Measurements from ENCODE around the gene GPR161.

GPR161 gene

GRCh38 chr1:168146626-168147025 is 9.9 kb upstream of the GPR161 start:
- Histone ChIP-seq H3K4me3 (no peak overlapping the region), H3K27ac (no peak overlapping the region)
- no peak for DNase-seq (ENCODE audit: low spot score)
- no peak for TF ChIP-seq CTCF (IDR thresholded peaks at IDR 0.05)

- no peak overlapping the region for H3K27ac ChIP-seq
- DNase-seq (ENCODE audit: low spot score): no peak
- no peak overlapping the region for H3K4me3 ChIP-seq
- no peak for TF ChIP-seq CTCF (IDR thresholded peaks at IDR 0.05)
Measured at GRCh38 chr1:168146160-168146539, 9.4 kb upstream of the GPR161 start.

- Histone ChIP-seq H3K4me3 (peak overlapping the region; percentile 29), H3K27ac (peak overlapping the region in 1 of 2 donors; percentile 58)
- peak; percentile 96 for TF ChIP-seq CTCF (IDR thresholded peaks at IDR 0.05)
- DNase-seq (ENCODE audit: low spot score): peak; percentile 84
Measured at GRCh38 chr1:168145184-168146159, 8.7 kb upstream of the GPR161 start.

- TF ChIP-seq CTCF (IDR thresholded peaks at IDR 0.05): no peak
- Histone ChIP-seq H3K4me3 (no peak overlapping the region), H3K27ac (no peak overlapping the region)
- DNase-seq (ENCODE audit: low spot score): no peak
Measured at GRCh38 chr1:168141871-168142385, 5.2 kb upstream of the GPR161 start.

GRCh38 chr1:168139070-168139469 is 2.3 kb upstream of the GPR161 start:
- DNase-seq (ENCODE audit: low spot score): no peak
- TF ChIP-seq CTCF (IDR thresholded peaks at IDR 0.05): no peak
- H3K27ac ChIP-seq: no peak overlapping the region
- no peak overlapping the region for H3K4me3 ChIP-seq

- no peak for TF ChIP-seq CTCF (IDR thresholded peaks at IDR 0.05)
Measured at GRCh38 chr1:168138134-168138533, 1.4 kb upstream of the GPR161 start.

GRCh38 chr1:168137515-168137821 is 738 bp upstream of the GPR161 start:
- no peak for DNase-seq (ENCODE audit: low spot score)
- no peak for TF ChIP-seq CTCF (IDR thresholded peaks at IDR 0.05)
- Histone ChIP-seq H3K4me3 (peak overlapping the region; percentile 81), H3K27ac (peak overlapping the region; percentile 78 to 89)

More at GRCh38 chr1:168138134-168138533, 1.4 kb upstream of the GPR161 start:
- H3K4me3 ChIP-seq: no peak overlapping the region
- DNase-seq (ENCODE audit: low spot score): no peak
- peak overlapping the region in 1 of 2 donors; percentile 31 for H3K27ac ChIP-seq
